GM12891 (cell line): ENCODE results near the gene NCBP2.
"Not testable (repeated sequence)": the region's sequence is repeated elsewhere in the genome, so short reads cannot be mapped to it uniquely, and the experiment has no call there.

Source experiments
- DNase-seq: peaks from one replicate; pipeline ENCODE4 v3.0.0; 2011; ENCODE audit warnings: low spot score; ENCODE audit not compliant: insufficient read length
- FAIRE-seq: peaks from 2 replicates; lab custom pipeline; 2011; peaks lifted over from hg19 to GRCh38; lab: Jason Lieb, UNC
- PAX5 ChIP-seq: IDR thresholded peaks from 2 replicates; pipeline ENCODE4 v1.6.1; 2011; ENCODE audit warnings: low read length, moderate library complexity, mild to moderate bottlenecking; ENCODE audit not compliant: insufficient read depth, severe bottlenecking
- POLR2A ChIP-seq: IDR thresholded peaks from 2 replicates; pipeline ENCODE4 v1.6.1; 2011; ENCODE audit warnings: low read depth, low read length, control low read depth
- POLR2AphosphoS5 ChIP-seq: IDR thresholded peaks from 2 replicates; pipeline ENCODE4 v1.6.1; 2011; ENCODE audit warnings: low read depth, low read length, control low read depth
- POU2F2 ChIP-seq: IDR thresholded peaks from 2 replicates; pipeline ENCODE4 v1.6.1; 2011; ENCODE audit warnings: low read depth, mild to moderate bottlenecking, control low read depth, low read length, moderate library complexity
- SPI1 ChIP-seq: IDR thresholded peaks from 2 replicates; pipeline ENCODE4 v1.6.1; 2011; ENCODE audit warnings: low read depth, low read length, control low read depth
- TAF1 ChIP-seq: IDR thresholded peaks from 2 replicates; pipeline ENCODE4 v1.6.1; 2011; ENCODE audit warnings: low read depth, low read length, control low read depth

Gene NCBP2

GRCh38 chr3:196949750-196950149 lies 7.4 kb upstream of the NCBP2 start:
- no peak for TF ChIP-seq SPI1
- TF ChIP-seq TAF1 = no peak
- no peak for TF ChIP-seq PAX5
- no peak for TF ChIP-seq POLR2A
- FAIRE-seq (no peak), DNase-seq (no peak)

GRCh38 chr3:196949285-196949619 lies 6.9 kb upstream of the NCBP2 start:
- no peak for TF ChIP-seq POLR2AphosphoS5
- TF ChIP-seq TAF1 = no peak
- no peak for TF ChIP-seq POU2F2
- DNase-seq (no peak), FAIRE-seq (no peak)

- TF ChIP-seq POU2F2 (no peak), POLR2A (no peak), TAF1 (no peak), POLR2AphosphoS5 (no peak), SPI1 (no peak), PAX5 (no peak)
- no peak for FAIRE-seq
- no peak for DNase-seq
Observed at GRCh38 chr3:196948442-196949284, 6.3 kb upstream of the NCBP2 start.

GRCh38 chr3:196947860-196948441 lies 5.6 kb upstream of the NCBP2 start:
- no peak for FAIRE-seq
- TF ChIP-seq POLR2A (no peak), SPI1 (no peak), POU2F2 (no peak), TAF1 (no peak), PAX5 (no peak), POLR2AphosphoS5 (no peak)

GRCh38 chr3:196947136-196947859 lies 5.0 kb upstream of the NCBP2 start:
- FAIRE-seq (no peak), DNase-seq (no peak)
- TF ChIP-seq POLR2A (no peak), TAF1 (no peak), POLR2AphosphoS5 (no peak), POU2F2 (no peak)

More at GRCh38 chr3:196947860-196948441, 5.6 kb upstream of the NCBP2 start:
- no peak for DNase-seq

- DNase-seq = not testable (repeated sequence)
- peak; percentile 50 for FAIRE-seq
Observed at GRCh38 chr3:196944037-196944790, 1.9 kb upstream of the NCBP2 start.

GRCh38 chr3:196942915-196943277 lies 568 bp upstream of the NCBP2 start:
- FAIRE-seq = no peak
- TF ChIP-seq POU2F2 (no peak), POLR2A (no peak), TAF1 (no peak), POLR2AphosphoS5 (no peak)
- DNase-seq = no peak

GRCh38 chr3:196941729-196942225 lies 551 bp downstream of the NCBP2 start:
- TF ChIP-seq TAF1 (no peak), PAX5 (no peak), POU2F2 (no peak), POLR2AphosphoS5 (no peak), POLR2A (no peak), SPI1 (no peak)
- FAIRE-seq = no peak
- peak; percentile 37 for DNase-seq

GRCh38 chr3:196938576-196938975 lies 3.8 kb downstream of the NCBP2 start:
- DNase-seq = no peak
- FAIRE-seq = no peak
- no peak for TF ChIP-seq SPI1
- TF ChIP-seq TAF1 = no peak
- TF ChIP-seq PAX5 = no peak
- TF ChIP-seq POLR2A = no peak
- TF ChIP-seq POU2F2 = no peak
- no peak for TF ChIP-seq POLR2AphosphoS5
